ENCODE results near the gene TRIM71.

TRIM71 gene

GRCh38 chr3:32946973-32947788, 129.4 kb downstream of the TRIM71 start:
- DNase-seq = no peak

Data from inflammatory macrophage treated with lipopolysaccharide for 4 hours (primary cell).